ENCODE results near the gene DOCK2.

The DOCK2 gene

GRCh38 chr5:170008376-170008775 is 371.3 kb downstream of the DOCK2 start:
- DNase-seq = no peak

- no peak for DNase-seq
Measured at GRCh38 chr5:170010595-170010994, 373.5 kb downstream of the DOCK2 start.

GRCh38 chr5:170011751-170012150 is 374.7 kb downstream of the DOCK2 start:
- no peak for DNase-seq

GRCh38 chr5:170012622-170013021 is 375.5 kb downstream of the DOCK2 start:
- no peak for DNase-seq

GRCh38 chr5:170020423-170020822 is 383.3 kb downstream of the DOCK2 start:
- no peak for DNase-seq

GRCh38 chr5:170021506-170021905 is 384.4 kb downstream of the DOCK2 start:
- no peak for DNase-seq

GRCh38 chr5:170025853-170026252 is 388.8 kb downstream of the DOCK2 start:
- no peak for DNase-seq

GRCh38 chr5:170028124-170028523 is 391.0 kb downstream of the DOCK2 start:
- no peak for DNase-seq

GRCh38 chr5:170034231-170034630 is 397.2 kb downstream of the DOCK2 start:
- no peak for DNase-seq

- no peak for DNase-seq
Measured at GRCh38 chr5:170038241-170038640, 401.2 kb downstream of the DOCK2 start.

- no peak for DNase-seq
Measured at GRCh38 chr5:170039830-170040229, 402.8 kb downstream of the DOCK2 start.

GRCh38 chr5:170046241-170046640 is 409.2 kb downstream of the DOCK2 start:
- no peak for DNase-seq

GRCh38 chr5:170049713-170050112 is 412.6 kb downstream of the DOCK2 start:
- DNase-seq = no peak

- no peak for DNase-seq
Measured at GRCh38 chr5:170053896-170054295, 416.8 kb downstream of the DOCK2 start.

- DNase-seq = no peak
Measured at GRCh38 chr5:170055606-170056005, 418.5 kb downstream of the DOCK2 start.

GRCh38 chr5:170056561-170057267 is 419.6 kb downstream of the DOCK2 start:
- no peak for DNase-seq

GRCh38 chr5:170057311-170057710 is 420.2 kb downstream of the DOCK2 start:
- DNase-seq = no peak

GRCh38 chr5:170059221-170059620 is 422.1 kb downstream of the DOCK2 start:
- DNase-seq = no peak

- DNase-seq = no peak
Measured at GRCh38 chr5:170067152-170067551, 430.1 kb downstream of the DOCK2 start.

- no peak for DNase-seq
Measured at GRCh38 chr5:170067574-170068170, 430.6 kb downstream of the DOCK2 start.

- no peak for DNase-seq
Measured at GRCh38 chr5:170069512-170069911, 432.4 kb downstream of the DOCK2 start.

GRCh38 chr5:170070556-170071412 is 433.7 kb downstream of the DOCK2 start:
- no peak for DNase-seq

GRCh38 chr5:170071748-170072147 is 434.7 kb downstream of the DOCK2 start:
- DNase-seq = no peak

- no peak for DNase-seq
Measured at GRCh38 chr5:170075696-170076095, 438.6 kb downstream of the DOCK2 start.

Measured in stimulated activated CD4-positive, alpha-beta T cell treated with anti-CD3 and anti-CD28 coated beads, Interleukin-4, amount 100 ng/mL, for 24 hours (primary cell).